ENCODE results near the gene DLG2.
"Not testable (repeated sequence)": the region's sequence is repeated elsewhere in the genome, so short reads cannot be mapped to it uniquely, and the experiment has no call there.

DLG2 gene

GRCh38 chr11:84887055-84887629 lies 740.0 kb downstream of the DLG2 start:
- no peak for DNase-seq

GRCh38 chr11:84886344-84886743 lies 740.8 kb downstream of the DLG2 start:
- no peak for DNase-seq

DNA sequence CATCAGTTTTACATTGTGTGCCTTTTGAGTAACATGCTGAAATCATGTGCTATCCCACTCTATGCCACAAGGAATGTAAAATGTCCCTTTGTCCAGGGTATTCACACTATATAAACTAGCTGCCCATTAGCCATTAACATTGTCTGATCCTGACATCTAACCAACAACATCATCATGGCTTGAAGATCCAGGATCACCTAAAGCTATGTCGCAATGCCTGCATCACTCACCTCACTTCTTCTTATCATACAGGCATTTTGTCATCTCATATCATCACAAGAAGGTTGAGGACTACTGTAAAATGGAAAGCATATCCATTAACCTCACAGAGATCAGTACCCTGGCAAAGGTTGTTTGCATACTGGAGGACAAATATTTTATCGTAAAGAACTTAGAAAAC lies 742.3 kb downstream of the DLG2 start:
- no peak for DNase-seq

DNA sequence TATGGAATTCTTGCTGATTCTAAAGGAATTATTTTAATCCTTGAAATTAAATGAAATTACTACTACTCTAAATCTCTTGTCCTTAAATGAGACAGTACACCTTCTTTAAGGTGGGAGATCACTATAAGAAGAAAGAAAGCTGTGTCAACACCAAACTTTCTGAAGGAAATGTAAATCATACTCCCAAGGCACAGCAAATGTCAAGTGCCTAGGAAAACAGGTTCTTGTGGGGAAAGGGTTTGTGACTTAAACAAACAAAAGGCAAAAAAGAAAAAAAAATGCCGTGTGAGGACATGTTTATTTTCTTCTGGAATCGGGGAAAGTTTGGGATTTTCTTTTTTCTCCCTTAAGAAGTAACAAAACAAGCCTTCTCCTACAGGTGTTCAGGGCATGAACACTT lies 745.1 kb downstream of the DLG2 start:
- no peak for DNase-seq

- DNase-seq = no peak
Measured at GRCh38 chr11:84871116-84871515, 756.0 kb downstream of the DLG2 start.

GRCh38 chr11:84870486-84870885 lies 756.7 kb downstream of the DLG2 start:
- no peak for DNase-seq

DNA sequence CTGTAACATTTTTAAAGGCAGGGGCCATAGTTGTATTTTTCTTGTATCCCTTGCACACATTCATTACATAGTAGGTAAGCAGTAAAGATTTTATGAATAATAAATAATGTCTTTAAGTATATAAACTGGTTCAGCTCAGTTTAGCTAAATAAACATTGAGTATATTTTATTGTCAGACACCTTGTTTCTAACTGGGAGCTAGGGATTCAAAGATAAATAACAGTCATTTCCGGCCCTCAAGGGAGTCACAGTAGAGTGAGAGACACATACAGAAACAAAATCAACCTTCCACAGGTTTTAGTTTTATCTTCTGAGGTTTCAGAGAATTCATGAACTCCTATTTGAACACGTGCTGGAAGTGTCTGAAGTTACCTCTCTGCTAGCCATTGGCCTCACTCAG lies 760.2 kb downstream of the DLG2 start:
- DNase-seq = no peak

- no peak for DNase-seq
Measured at GRCh38 chr11:84865791-84866535, 761.2 kb downstream of the DLG2 start.

- no peak for DNase-seq
Measured at GRCh38 chr11:84865257-84865656, 761.9 kb downstream of the DLG2 start.

DNA sequence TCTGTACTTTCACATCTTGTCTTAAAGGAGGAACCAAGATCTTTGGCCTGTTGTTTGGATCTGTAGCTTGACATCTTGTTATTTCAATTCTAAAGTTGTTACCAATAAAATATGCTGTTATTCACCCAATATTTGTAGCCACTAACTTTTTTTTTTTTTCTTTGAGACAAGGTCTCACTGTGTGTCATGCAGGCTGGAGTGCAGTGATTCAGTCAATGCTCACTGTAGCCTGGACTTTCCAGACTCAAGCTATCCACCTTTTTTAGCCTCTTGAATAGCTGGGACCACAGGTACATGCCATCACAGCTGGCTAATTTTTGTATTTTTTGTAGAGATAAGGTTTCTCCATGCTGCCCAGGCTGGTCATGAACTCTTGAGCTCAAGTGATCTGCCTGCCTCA lies 769.4 kb downstream of the DLG2 start:
- no peak for DNase-seq

- no peak for DNase-seq
Measured at GRCh38 chr11:84855508-84856245, 771.5 kb downstream of the DLG2 start.

DNA sequence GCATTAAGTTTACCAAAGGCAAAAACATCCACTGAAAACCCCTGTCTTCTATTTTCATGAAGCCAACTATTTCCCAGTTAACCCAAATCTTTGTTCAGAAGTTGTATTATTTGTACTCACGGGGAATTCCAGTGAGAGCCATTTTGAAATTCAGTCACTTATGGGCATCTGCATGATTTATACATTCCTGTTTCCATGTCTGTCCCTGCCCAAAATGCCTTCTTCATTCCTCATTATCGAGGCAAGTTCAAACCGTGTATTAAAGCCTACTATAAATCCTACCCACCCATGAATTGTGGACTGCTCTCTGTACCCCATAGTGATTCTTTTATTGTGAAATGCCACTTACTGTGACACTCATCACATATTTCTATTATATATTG lies 772.7 kb downstream of the DLG2 start:
- DNase-seq = no peak

- no peak for DNase-seq
Measured at GRCh38 chr11:84853841-84854497, 773.2 kb downstream of the DLG2 start.

GRCh38 chr11:84847842-84848241 lies 779.3 kb downstream of the DLG2 start:
- no peak for DNase-seq

- DNase-seq = not testable (repeated sequence)
Measured at GRCh38 chr11:84840201-84840600, 786.9 kb downstream of the DLG2 start.

DNA sequence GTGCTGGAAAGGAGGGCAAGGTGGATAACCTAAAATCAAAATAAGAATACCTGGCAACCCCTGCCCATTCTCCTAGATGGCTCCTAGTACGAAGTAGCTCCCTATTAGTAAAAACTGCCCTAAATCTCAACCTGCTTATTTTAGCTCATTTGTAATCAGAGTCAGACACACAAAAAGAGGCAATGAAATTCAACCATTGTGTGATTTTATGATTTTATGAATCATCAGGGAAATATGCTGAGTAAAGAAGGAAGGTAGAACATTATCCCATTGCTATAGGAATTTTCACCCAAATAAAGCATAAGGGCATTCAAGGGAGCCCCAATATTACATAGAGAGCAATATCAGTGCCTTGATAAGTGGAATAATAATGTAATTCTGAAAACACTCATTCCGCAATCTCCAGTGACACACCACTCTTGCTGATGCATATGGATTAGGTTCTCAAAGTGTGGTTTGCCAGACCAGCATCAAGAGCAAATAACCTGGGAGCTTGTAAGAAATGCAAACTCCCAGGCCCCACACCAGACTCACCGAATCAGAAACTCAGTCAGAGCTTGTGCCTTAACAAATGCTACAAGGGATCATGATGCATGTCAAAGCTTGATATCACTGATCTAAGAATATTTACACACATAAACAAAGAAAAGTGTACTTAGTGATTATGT lies 789.6 kb downstream of the DLG2 start:
- DNase-seq = no peak

DNA sequence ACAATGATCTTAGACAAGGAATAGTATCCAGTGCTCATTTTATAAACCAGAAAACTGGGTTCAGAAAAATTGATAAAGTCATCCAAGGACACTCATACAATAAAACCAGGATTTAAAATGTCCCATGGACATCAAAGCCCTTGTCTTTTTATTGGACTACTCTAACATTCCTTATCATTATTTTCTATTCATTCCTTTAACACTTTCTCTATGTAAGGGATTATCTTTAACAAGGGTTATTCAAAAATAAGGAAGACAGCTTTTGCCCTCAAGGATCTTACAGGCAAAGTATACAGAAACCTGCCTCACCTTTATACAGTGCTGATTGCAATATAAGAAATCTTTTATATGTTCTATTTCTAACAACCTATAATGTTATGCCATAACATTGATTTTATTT lies 790.8 kb downstream of the DLG2 start:
- DNase-seq = no peak

GRCh38 chr11:84833488-84834088 lies 793.6 kb downstream of the DLG2 start:
- no peak for DNase-seq

- no peak for DNase-seq
Measured at GRCh38 chr11:84830372-84830771, 796.8 kb downstream of the DLG2 start.

- no peak for DNase-seq
Measured at GRCh38 chr11:84829162-84829561, 798.0 kb downstream of the DLG2 start.

DNA sequence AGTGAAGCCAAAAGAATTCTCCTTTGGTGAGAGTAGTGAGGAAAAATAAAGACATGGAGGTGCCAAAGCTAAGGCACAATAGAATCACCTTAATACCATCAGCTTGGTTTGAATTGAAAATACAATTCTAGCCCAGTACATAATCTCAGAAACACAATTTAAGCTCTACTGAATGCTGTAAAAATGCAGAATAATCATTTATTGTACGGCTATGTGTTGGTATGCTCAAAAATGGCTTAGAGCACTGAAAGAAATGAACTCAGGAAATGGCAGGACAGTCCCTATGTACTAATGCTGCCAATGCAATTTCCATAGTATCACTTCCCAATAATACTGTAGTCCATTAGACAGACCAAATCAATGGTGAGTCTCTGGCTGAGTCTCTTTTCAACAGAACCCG lies 798.5 kb downstream of the DLG2 start:
- DNase-seq = no peak

DNA sequence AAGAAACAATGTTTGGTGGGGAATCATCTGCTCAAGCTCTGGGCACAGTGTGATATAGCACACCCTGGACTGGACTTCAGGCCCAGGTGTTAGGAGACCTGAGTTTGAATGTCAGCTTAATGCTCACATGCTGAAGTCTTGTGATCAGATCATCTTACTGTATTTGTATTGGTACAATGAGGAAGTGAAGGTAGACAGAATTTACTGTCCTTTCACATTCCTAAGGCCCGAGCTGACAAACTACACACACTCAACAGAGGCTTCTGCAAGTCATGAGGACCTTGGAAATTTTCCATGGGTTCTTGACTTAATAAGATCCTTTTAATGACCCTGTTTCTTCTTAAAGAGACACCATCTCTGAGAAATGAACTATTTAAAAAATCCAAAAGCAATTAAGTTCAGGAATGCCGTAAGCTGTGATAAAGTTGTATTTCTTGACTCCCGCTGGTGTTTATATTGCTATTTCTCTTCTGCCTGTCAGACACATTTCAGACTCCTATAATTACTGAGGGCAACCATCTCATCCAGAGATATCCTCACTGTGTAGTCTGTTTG lies 802.0 kb downstream of the DLG2 start:
- no peak for DNase-seq

Measured in stimulated activated CD4-positive, alpha-beta T cell treated with anti-CD3 and anti-CD28 coated beads, Interleukin-1b, Interleukin-23, amount 100 ng/mL, for 48 hours (primary cell).